Activated T-cell treated with anti-CD3 and anti-CD28 coated beads for 24 hours (primary cell): ENCODE results near the gene TRIM49C.
"Not testable (repeated sequence)": the region's sequence is repeated elsewhere in the genome, so short reads cannot be mapped to it uniquely, and the experiment has no call there.

Source experiments
- DNase-seq: peaks from one replicate; pipeline ENCODE4 v3.0.0-alpha.2; 2020; ENCODE audit warnings: low read depth

The TRIM49C gene

DNA sequence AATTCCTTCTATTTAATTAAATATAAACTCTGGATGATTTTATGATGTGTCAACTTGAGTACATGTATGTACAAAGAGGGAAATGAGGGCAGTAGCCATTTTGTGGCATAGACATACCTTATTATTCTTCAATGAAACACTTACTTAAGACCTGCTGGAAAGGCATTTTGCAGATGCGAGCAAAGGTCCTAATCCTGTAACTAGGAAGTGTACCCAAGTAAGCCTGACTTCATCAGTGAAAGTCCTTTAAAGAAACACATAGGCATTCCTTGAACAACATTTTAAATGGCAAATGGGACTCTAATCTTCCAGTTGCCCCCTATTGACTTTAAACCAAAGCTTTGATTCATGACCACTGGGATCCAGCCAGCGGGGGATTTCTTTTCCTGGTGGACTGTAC is at the start of gene TRIM49C:
TRIM49C (plus strand) TSS at position 301 of the 400 bp plus-strand sequence. CDS start 4,106 bp downstream, outside the sequence.
- not testable (repeated sequence) for DNase-seq

DNA sequence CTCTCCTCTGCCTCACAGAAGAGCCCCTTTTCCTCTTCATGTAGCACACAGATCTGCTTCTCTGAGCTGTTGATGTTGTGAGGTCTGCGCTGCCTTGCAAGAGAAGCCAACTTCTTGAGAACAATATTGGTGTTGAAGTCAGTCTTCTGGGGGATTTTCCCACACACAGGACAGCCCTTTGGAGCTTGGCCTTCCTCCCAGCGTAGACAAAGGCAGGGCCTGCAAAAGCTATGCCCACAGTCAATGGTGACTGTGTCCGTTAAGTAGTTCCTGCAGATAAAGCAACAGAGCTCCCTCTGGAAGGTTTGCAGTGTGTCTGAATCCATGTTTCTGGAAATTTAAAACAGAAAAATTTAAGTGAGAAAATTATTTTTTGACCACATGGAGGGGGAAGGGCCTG is 6.7 kb upstream of the TRIM49C start:
- DNase-seq = not testable (repeated sequence)

GRCh38 chr11:90051591-90052209 is 20.8 kb downstream of the TRIM49C start:
- DNase-seq = not testable (repeated sequence)

GRCh38 chr11:90052311-90052710 is 21.4 kb downstream of the TRIM49C start:
- not testable (repeated sequence) for DNase-seq

GRCh38 chr11:90053545-90053944 is 22.6 kb downstream of the TRIM49C start:
- DNase-seq = not testable (repeated sequence)

GRCh38 chr11:90085650-90086049 is 54.7 kb downstream of the TRIM49C start, which contains the start of gene UBTFL1:
Gene UBTFL1, plus strand, starts transcription at chr11:90085950. Its CDS starts 0 bp downstream, at chr11:90085950.
- DNase-seq = not testable (repeated sequence)

GRCh38 chr11:90088731-90089130 is 57.8 kb downstream of the TRIM49C start:
- not testable (repeated sequence) for DNase-seq
